ENCODE measurements around the gene UPK3A.

DNA sequence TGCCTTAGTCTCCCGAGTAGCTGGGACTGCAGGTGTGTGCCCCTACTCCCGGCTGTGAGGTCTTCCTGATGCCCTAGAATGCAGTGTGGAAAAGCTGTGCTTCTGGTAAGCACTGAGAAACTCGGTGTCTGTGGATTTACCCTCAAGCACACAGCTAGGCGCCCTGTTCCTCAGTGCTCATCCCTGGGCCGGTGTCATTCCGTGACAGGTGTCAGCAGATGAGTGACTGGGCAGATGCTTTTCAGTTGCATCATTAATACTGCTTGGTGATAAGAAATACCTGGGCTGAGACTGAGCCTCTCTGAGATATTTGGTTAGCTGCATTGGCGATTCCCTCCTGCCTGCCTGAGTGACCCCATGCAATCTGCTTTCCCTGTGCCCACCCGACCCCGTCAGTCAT lies 46.7 kb downstream of the UPK3A start:
- TF ChIP-seq POLR2A (IDR thresholded peaks at IDR 0.05) = no peak
- no peak for TF ChIP-seq CTCF (IDR thresholded peaks at IDR 0.05)
